HCT116 (cell line): Measurements from ENCODE around the gene HSPA12B. TPM values are rescaled to one million over a fixed set of nuclear protein-coding genes. Genes with fewer than 3 reads are reported as not detected.

Source experiments
- ATAC-seq: fragments of 200-7000 bp; cut with Tn5 transposase; 2 replicates; pipeline ENCODE4 v1.9.1; 2020; ENCODE audit warnings: mild to moderate bottlenecking, moderate library complexity
- BruUV-seq: library from RNA; stranded (reverse); fragments of 400-500 nt; replicated peaks from 2 replicates; lab custom pipeline; 2021; lab: Mats Ljungman, UMichigan
- CTCF ChIA-PET: fragments of 300-600 bp; sonication (Branson Sonifier 250); formaldehyde crosslinking; loops from one replicate; lab custom pipeline; 2021; ENCODE audit warnings: antibody characterized with exemption; lab: Charles Lee
- POLR2A ChIA-PET: fragments of 300-600, 350-600 bp; sonication (Branson Sonifier 250); formaldehyde crosslinking; loops from one replicate; lab custom pipeline; 2021; ENCODE audit warnings: antibody characterized with exemption; lab: Charles Lee
- RAD21 ChIA-PET, 2 experiments: fragments of 300-600 bp; sonication (Branson Sonifier 250); formaldehyde crosslinking; loops; one replicate each; lab custom pipeline; 2023; ENCODE audit warnings: low total read pairs in 2 of 2; ENCODE audit not compliant: uncharacterized antibody in 2 of 2, unreplicated experiment in 2 of 2, low non-redundant PET in 1 of 2; lab: Charles Lee
- DNase-seq: peaks from one replicate; pipeline ENCODE4 v3.0.0-alpha.2; 2010; ENCODE audit warnings: low read depth, low spot score
- H2AFZ ChIP-seq: fragments of 200-600 bp; shearing (Covaris generic), sonication (generic); 2 replicates; pipeline ENCODE4 v1.6.1; 2017; ENCODE audit warnings: low read depth, mixed run types, mixed read lengths, antibody characterized with exemption, low read length; ENCODE audit not compliant: poor library complexity, severe bottlenecking
- H3K27ac ChIP-seq: 2 replicates; pipeline ENCODE4 v1.5.1; 2012; ENCODE audit warnings: low read depth, low read length
- H3K27me3 ChIP-seq: fragments of 200-600 bp; sonication (generic); 2 replicates; pipeline ENCODE4 v1.6.1; 2016; ENCODE audit warnings: mixed run types, low read length, mixed read lengths; ENCODE audit not compliant: insufficient read depth
- H3K36me3 ChIP-seq, 2 experiments: fragments of 200-500 bp in 1 of 2; fragments of 200-600 bp in 1 of 2; sonication (Bioruptor generic) in 1 of 2; sonication (generic) in 1 of 2; 2 replicates each; pipeline versions ENCODE4 v1.5.1 to v1.6.1; 2014 to 2016; ENCODE audit warnings: low read length in 2 of 2, inconsistent platforms in 1 of 2, mixed read lengths in 1 of 2, mixed run types in 1 of 2; ENCODE audit not compliant: insufficient read depth in 2 of 2, control insufficient read depth in 1 of 2
- H3K4me1 ChIP-seq, 2 experiments: fragments of 200-600 bp in 1 of 2; sonication (generic) in 1 of 2; 2 replicates each; pipeline versions ENCODE4 v1.5.1 to v1.6.1; 2012 to 2017; ENCODE audit warnings: low read length in 2 of 2, inconsistent platforms in 1 of 2, mild to moderate bottlenecking in 1 of 2, mixed read lengths in 1 of 2, mixed run types in 1 of 2, moderate library complexity in 1 of 2; ENCODE audit not compliant: insufficient read depth in 2 of 2, control insufficient read depth in 1 of 2
- H3K4me2 ChIP-seq: fragments of 200-600 bp; sonication (generic); 2 replicates; pipeline ENCODE4 v1.6.1; 2017; ENCODE audit warnings: mixed run types, low read length, mixed read lengths
- H3K4me3 ChIP-seq, 2 experiments: fragments of 200-600 bp in 1 of 2; sonication (generic) in 1 of 2; replicated peaks in 1 of 2; 2 replicates each; pipeline ENCODE4 v1.5.1; 2011 to 2016; ENCODE audit warnings: low read length in 2 of 2, control low read depth in 1 of 2, low read depth in 1 of 2, mild to moderate bottlenecking in 1 of 2, mixed read lengths in 1 of 2, mixed run types in 1 of 2
- H3K79me2 ChIP-seq: fragments of 200-600 bp; sonication (generic); 2 replicates; pipeline ENCODE4 v1.6.1; 2017; ENCODE audit warnings: mild to moderate bottlenecking, mixed run types, low read length, moderate library complexity, mixed read lengths; ENCODE audit not compliant: insufficient read depth
- H3K9ac ChIP-seq: fragments of 200-600 bp; sonication (generic); 2 replicates; pipeline ENCODE4 v1.6.1; 2016; ENCODE audit warnings: low read length, mixed read lengths
- H3K9me2 ChIP-seq: fragments of 200-600 bp; sonication (generic), shearing (Covaris generic); 2 replicates; pipeline ENCODE4 v1.6.1; 2017; ENCODE audit warnings: mixed run types, mild to moderate bottlenecking, moderate library complexity; ENCODE audit not compliant: insufficient read depth
- H3K9me3 ChIP-seq, 2 experiments: fragments of 200-500 bp in 1 of 2; fragments of 200-600 bp in 1 of 2; sonication (Bioruptor generic) in 1 of 2; sonication (generic) in 1 of 2; 2 replicates each; pipeline ENCODE4 v1.6.1; 2014 to 2017; ENCODE audit warnings: low read length in 2 of 2, mixed read lengths in 2 of 2, inconsistent platforms in 1 of 2, low read depth in 1 of 2, mild to moderate bottlenecking in 1 of 2, mixed run types in 1 of 2, moderate library complexity in 1 of 2; ENCODE audit not compliant: control insufficient read depth in 1 of 2, insufficient read depth in 1 of 2
- H4K20me1 ChIP-seq: fragments of 200-600 bp; sonication (generic), shearing (Covaris generic); 2 replicates; pipeline ENCODE4 v1.6.1; 2017; ENCODE audit warnings: mixed run types, mild to moderate bottlenecking, moderate library complexity; ENCODE audit not compliant: insufficient read depth
- EGR1 ChIP-seq: IDR thresholded peaks from 2 replicates; pipeline ENCODE4 v1.6.1; 2012; ENCODE audit warnings: low read depth
- ELF1 ChIP-seq: IDR thresholded peaks from 2 replicates; pipeline ENCODE4 v1.6.1; 2012; ENCODE audit warnings: low read depth, borderline replicate concordance
- EZH2phosphoT487 ChIP-seq: fragments of 200-600 bp; IDR thresholded peaks from 2 replicates; pipeline ENCODE4 v1.6.1; 2018; ENCODE audit warnings: antibody characterized with exemption, borderline replicate concordance
- FOSL1 ChIP-seq: IDR thresholded peaks from 2 replicates; pipeline ENCODE4 v1.6.1; 2012; ENCODE audit warnings: low read depth
- JUND ChIP-seq: IDR thresholded peaks from 2 replicates; pipeline ENCODE4 v1.6.1; 2012
- RAD21 ChIP-seq: IDR thresholded peaks from 2 replicates; pipeline ENCODE4 v1.6.1; 2012; ENCODE audit warnings: low read depth, mild to moderate bottlenecking
- REST ChIP-seq: IDR thresholded peaks from 2 replicates; pipeline ENCODE4 v1.6.1; 2012; ENCODE audit warnings: low read depth
- SP1 ChIP-seq: IDR thresholded peaks from 2 replicates; pipeline ENCODE4 v1.6.1; 2012; ENCODE audit warnings: low read depth
- SRF ChIP-seq: IDR thresholded peaks from 2 replicates; pipeline ENCODE4 v1.6.1; 2012; ENCODE audit warnings: low read depth
- TCF7L2 ChIP-seq: IDR thresholded peaks from 2 replicates; pipeline ENCODE4 v1.7.0; 2011; ENCODE audit warnings: borderline replicate concordance, inconsistent platforms; ENCODE audit not compliant: insufficient read depth, insufficient read length; ENCODE audit errors: extremely low read depth
- YY1 ChIP-seq: IDR thresholded peaks from 2 replicates; pipeline ENCODE4 v1.6.1; 2011; ENCODE audit warnings: low read length, low read depth, moderate library complexity, mild to moderate bottlenecking; ENCODE audit not compliant: insufficient replicate concordance; ENCODE audit errors: extremely low read depth
- ZNF274 ChIP-seq: fragments of 200-500 bp; sonication (Bioruptor generic); IDR thresholded peaks from 2 replicates; pipeline ENCODE4 v1.6.1; 2014; ENCODE audit warnings: mild to moderate bottlenecking, low read depth, low read length, inconsistent platforms
- intact Hi-C: fragments of 100-400 bp; cut with micrococcal nuclease; formaldehyde crosslinking; loops from 2 replicates; pipeline ENCODE4 v1.10.0; 2022
- total RNA-seq: library from RNA; stranded (reverse); gene quantifications from one replicate; pipeline ENCODE4 v1.2.1, GENCODE V29; 2021; ENCODE audit not compliant: unreplicated experiment
- TF ChIP-seq, protein P1 (sequence below): IDR thresholded peaks from 2 replicates; pipeline ENCODE4 v1.6.1; 2011; ENCODE audit warnings: mild to moderate bottlenecking, low read length, moderate library complexity; ENCODE audit not compliant: insufficient replicate concordance; ENCODE audit errors: extremely low read depth
- TF ChIP-seq, protein P2 (sequence below): IDR thresholded peaks from 2 replicates; pipeline ENCODE4 v1.6.1; 2012

Gene HSPA12B
- total RNA-seq, 1 experiment from 2014 or later: not detected

DNA sequence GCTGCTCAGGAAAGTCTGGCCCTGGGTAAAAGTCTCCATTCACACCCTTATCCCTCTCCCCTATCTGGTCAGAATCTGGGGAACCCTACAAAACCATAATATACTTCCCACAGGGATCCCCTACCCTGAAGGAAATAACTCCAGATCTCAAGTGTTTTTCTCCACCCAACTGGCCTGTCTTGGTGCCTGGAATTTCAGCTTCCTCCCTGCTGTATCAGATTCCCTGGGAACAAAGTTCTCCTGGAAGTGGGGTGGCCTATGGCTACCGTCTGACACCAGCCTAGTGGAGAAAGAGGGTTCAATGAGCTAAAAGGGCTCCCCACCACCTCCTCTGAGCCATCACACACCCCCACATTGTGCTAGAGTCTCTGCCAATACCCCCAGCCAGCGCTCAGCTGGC is 15.0 kb downstream of the HSPA12B start:
- TF ChIP-seq, protein P1, sequence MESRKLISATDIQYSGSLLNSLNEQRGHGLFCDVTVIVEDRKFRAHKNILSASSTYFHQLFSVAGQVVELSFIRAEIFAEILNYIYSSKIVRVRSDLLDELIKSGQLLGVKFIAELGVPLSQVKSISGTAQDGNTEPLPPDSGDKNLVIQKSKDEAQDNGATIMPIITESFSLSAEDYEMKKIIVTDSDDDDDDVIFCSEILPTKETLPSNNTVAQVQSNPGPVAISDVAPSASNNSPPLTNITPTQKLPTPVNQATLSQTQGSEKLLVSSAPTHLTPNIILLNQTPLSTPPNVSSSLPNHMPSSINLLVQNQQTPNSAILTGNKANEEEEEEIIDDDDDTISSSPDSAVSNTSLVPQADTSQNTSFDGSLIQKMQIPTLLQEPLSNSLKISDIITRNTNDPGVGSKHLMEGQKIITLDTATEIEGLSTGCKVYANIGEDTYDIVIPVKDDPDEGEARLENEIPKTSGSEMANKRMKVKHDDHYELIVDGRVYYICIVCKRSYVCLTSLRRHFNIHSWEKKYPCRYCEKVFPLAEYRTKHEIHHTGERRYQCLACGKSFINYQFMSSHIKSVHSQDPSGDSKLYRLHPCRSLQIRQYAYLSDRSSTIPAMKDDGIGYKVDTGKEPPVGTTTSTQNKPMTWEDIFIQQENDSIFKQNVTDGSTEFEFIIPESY: no peak
- TF ChIP-seq JUND: no peak
- no peak for TF ChIP-seq SRF
- no peak for TF ChIP-seq REST
- TF ChIP-seq SP1: no peak
- no peak for TF ChIP-seq EZH2phosphoT487
- TF ChIP-seq EGR1: no peak
- TF ChIP-seq, protein P2, sequence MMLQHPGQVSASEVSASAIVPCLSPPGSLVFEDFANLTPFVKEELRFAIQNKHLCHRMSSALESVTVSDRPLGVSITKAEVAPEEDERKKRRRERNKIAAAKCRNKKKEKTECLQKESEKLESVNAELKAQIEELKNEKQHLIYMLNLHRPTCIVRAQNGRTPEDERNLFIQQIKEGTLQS: no peak
- TF ChIP-seq ELF1: no peak
- no peak for TF ChIP-seq YY1
- TF ChIP-seq RAD21: no peak
- no peak for TF ChIP-seq ZNF274
- no peak for TF ChIP-seq TCF7L2
- no peak for TF ChIP-seq FOSL1
- Histone ChIP-seq H3K27me3 (no peaks in the 10 kb centered on the region), H3K4me2 (no peak overlapping the region), H3K9me3 (no peaks in the 10 kb centered on the region), H3K27ac (no peak overlapping the region), H2AFZ (no peak overlapping the region), H3K4me1 (peaks cover 9 to 23% of the 10 kb centered on the region in 2 experiments), H3K36me3 (peaks cover 0 to 4% of the 10 kb centered on the region in 2 experiments; a peak in 2 of 4 replicates), H3K4me3 (no peak overlapping the region), H3K79me2 (no peaks in the 10 kb centered on the region), H3K9ac (no peak overlapping the region), H3K9me2 (no peaks in the 10 kb centered on the region), H4K20me1 (no peaks in the 10 kb centered on the region)
- no TSS peak for BruUV-seq
- ChIA-PET POLR2A (no interaction called here), CTCF (interaction anchor here (0.7 to 3.8 kb wide), 2 partner anchors 14 to 20 kb away, joined by 3 to 9 read pairs; partner anchors contain the start of gene ADISSP), RAD21 (no interaction called here)
- no peak for ATAC-seq
- DNase-seq: no peak
- intact Hi-C loops: no loop called here
